SK-N-MC (cell line): Measurements from ENCODE around the gene SS18.

Source experiments
- EZH2 ChIP-seq: fragments of 200-600 bp; sonication (generic); IDR thresholded peaks from one replicate; pipeline ENCODE4 v1.6.1; 2017; ENCODE audit warnings: antibody characterized with exemption
- FOXP2 ChIP-seq: optimal IDR thresholded peaks from 2 replicates; pipeline ENCODE3; 2011; ENCODE audit warnings: mild to moderate bottlenecking, moderate library complexity; ENCODE audit not compliant: insufficient read depth; ENCODE audit errors: extremely low read length, control extremely low read depth
- POLR2AphosphoS5 ChIP-seq: IDR thresholded peaks from 2 replicates; pipeline ENCODE4 v1.6.1; 2012; ENCODE audit warnings: mild to moderate bottlenecking, low read depth, low read length, borderline replicate concordance

GRCh38 chr18:26096852-26097251 is 6.4 kb upstream of the SS18 start:
- no peak for TF ChIP-seq POLR2AphosphoS5
- TF ChIP-seq EZH2, result no peak
- no peak for TF ChIP-seq FOXP2
